GM12801 (cell line): ENCODE results near the gene MORC4.

ENCODE experiments used
- CTCF ChIP-seq: IDR thresholded peaks from one replicate; pipeline ENCODE4 v1.5.1; 2011; ENCODE audit warnings: control low read depth; ENCODE audit not compliant: insufficient read length; ENCODE audit errors: extremely low read depth

The MORC4 gene

DNA sequence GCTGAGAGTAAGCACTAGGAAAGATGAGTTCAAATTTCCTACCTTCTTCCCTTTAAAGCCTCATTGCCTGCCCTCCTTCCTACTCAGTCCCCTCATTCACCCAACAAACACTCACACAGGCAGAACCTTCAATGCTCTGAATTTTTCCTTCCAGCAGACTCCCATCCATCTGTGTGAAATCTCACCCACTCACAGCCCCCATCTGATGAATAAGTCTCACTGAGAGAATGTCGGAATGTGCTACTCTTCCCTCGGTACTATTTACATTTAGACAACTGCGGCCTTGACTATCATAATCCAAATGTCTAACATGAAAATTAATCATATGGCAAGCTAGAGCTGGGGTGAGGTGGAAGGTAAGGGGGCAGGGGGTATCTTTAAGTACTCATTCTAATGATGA lies 60.4 kb downstream of the MORC4 start:
- TF ChIP-seq CTCF, result no peak

DNA sequence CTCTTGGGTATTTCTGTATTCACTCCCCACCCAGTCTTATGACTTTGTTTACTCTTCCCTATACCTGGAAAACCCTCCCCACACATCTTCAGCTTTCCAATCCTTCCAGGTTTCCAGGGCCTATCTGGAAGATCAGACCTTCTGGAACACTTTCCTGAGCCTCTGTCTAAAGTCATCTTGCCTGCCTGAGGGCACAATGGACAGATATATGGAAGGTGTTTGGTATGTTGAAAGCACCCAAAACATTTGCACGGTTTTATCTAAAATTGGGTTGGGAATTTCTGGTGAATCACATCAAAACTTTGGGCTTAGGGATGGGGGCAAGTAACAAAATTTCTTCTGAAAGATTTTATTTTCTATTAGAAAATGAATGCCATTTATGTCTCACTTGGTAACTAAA lies 63.8 kb downstream of the MORC4 start:
- no peak for TF ChIP-seq CTCF

GRCh38 chrX:106935175-106935574 lies 64.8 kb downstream of the MORC4 start:
- no peak for TF ChIP-seq CTCF

DNA sequence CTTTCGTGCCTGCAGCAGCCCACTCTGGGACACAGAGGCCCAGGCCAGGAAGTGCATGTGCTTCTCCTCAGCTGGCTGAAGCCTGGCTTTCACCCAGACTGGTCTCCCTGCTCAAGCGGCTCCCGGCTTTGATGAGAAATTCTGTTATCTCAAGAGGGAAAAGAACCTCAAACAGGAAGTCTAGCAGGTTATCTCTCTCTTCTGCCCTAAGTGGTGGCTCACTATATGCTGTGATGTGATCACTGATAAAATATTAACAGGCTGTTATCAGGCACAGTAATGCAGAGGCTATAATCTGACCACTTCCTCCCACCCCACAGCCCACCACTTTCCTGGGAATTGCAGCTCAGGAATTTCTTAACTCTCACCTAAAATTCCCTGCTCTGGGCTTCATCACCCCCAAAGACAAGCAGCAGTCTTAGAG lies 66.5 kb downstream of the MORC4 start:
- no peak for TF ChIP-seq CTCF

- TF ChIP-seq CTCF, result no peak
Observed at GRCh38 chrX:106932960-106933537, 67.0 kb downstream of the MORC4 start.

DNA sequence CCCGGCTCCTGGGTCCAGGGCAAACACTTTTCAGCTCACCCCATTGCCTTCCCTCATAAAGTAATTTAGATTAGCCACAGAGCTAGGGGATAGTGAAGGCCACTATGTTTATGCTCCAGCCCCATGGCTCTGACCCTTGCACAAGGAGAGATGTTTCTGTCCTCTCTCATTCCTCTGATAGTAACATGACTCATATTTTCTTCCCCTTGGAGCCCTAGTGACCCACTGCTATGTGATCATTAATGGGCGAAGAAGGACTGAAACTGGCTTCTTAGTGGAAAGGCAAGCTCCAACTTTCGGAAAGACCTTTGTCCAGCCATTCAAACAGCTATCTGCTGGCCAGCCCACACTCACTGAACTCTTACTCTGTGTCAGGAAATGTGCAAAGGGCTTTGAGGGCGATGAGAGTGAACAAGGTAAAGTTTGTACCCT lies 67.5 kb downstream of the MORC4 start:
- no peak for TF ChIP-seq CTCF

GRCh38 chrX:106931831-106932491 lies 68.1 kb downstream of the MORC4 start:
- TF ChIP-seq CTCF, result no peak
